Fibroblast of lung (primary cell): Measurements from ENCODE around the gene SMPD2. TPM values are rescaled to one million over a fixed set of nuclear protein-coding genes. Genes with fewer than 3 reads are reported as not detected.

Experiments
- DNase-seq, 2 donors: peaks; one replicate each; pipeline versions ENCODE4 v3.0.0 to v3.0.0-alpha.2; 2010; ENCODE audit warnings: low read depth in 2 of 2
- H2AFZ ChIP-seq: 2 replicates; pipeline ENCODE4 v1.5.1; 2012; ENCODE audit warnings: low read length, control low read depth, inconsistent platforms
- H3K27ac ChIP-seq: 2 replicates; pipeline ENCODE4 v1.5.1; 2011; ENCODE audit warnings: low read length, control low read depth; ENCODE audit not compliant: insufficient read depth
- H3K27me3 ChIP-seq: 2 replicates; pipeline ENCODE4 v1.5.1; 2011; ENCODE audit warnings: mild to moderate bottlenecking, low read length; ENCODE audit not compliant: control insufficient read depth, insufficient read depth
- H3K36me3 ChIP-seq: 2 replicates; pipeline ENCODE4 v1.5.1; 2011; ENCODE audit warnings: low read length; ENCODE audit not compliant: control insufficient read depth, insufficient read depth
- H3K4me1 ChIP-seq: 2 replicates; pipeline ENCODE4 v1.5.1; 2011; ENCODE audit warnings: low read length; ENCODE audit not compliant: control insufficient read depth, insufficient read depth; ENCODE audit errors: extremely low read depth
- H3K4me2 ChIP-seq: 2 replicates; pipeline ENCODE4 v1.5.1; 2011; ENCODE audit warnings: low read length, control low read depth; ENCODE audit not compliant: insufficient read depth; ENCODE audit errors: extremely low read depth
- H3K4me3 ChIP-seq, 4 experiments: fragments of 200-600 bp in 1 of 4; sonication (generic) in 1 of 4; replicated peaks in 1 of 4; 2 replicates each; pipeline ENCODE4 v1.5.1; 2011 to 2016; ENCODE audit warnings: low read length in 4 of 4, low read depth in 3 of 4, mild to moderate bottlenecking in 3 of 4, control low read depth in 2 of 4, inconsistent platforms in 1 of 4, mixed read lengths in 1 of 4; ENCODE audit not compliant: insufficient read depth in 1 of 4; ENCODE audit errors: control extremely low read depth in 1 of 4
- H3K79me2 ChIP-seq: 2 replicates; pipeline ENCODE4 v1.5.1; 2012; ENCODE audit warnings: mild to moderate bottlenecking, low read length, inconsistent platforms; ENCODE audit not compliant: control insufficient read depth, insufficient read depth
- H3K9ac ChIP-seq: 2 replicates; pipeline ENCODE4 v1.5.1; 2011; ENCODE audit warnings: mild to moderate bottlenecking, low read length, control low read depth; ENCODE audit not compliant: insufficient read depth
- H3K9me3 ChIP-seq: 2 replicates; pipeline ENCODE4 v1.5.1; 2012; ENCODE audit warnings: low read depth, low read length; ENCODE audit not compliant: control insufficient read depth, insufficient read depth
- H4K20me1 ChIP-seq: 2 replicates; pipeline ENCODE4 v1.5.1; 2011; ENCODE audit warnings: low read length; ENCODE audit not compliant: control insufficient read depth, insufficient read depth; ENCODE audit errors: extremely low read depth
- EZH2 ChIP-seq: IDR thresholded peaks from 2 replicates; pipeline ENCODE4 v1.5.1; 2012; ENCODE audit warnings: low read length, control low read depth, mild to moderate bottlenecking; ENCODE audit errors: missing control alignments
- polyA plus RNA-seq, 2 donors: library from polyadenylated mRNA; depleted of rRNA in 1 of 2; stranded (reverse) in 1 of 2; unstranded in 1 of 2; fragments of >200 nt; gene quantifications; 2 replicates each; pipeline ENCODE4 v1.2.1, GENCODE V29; 2011 to 2012; ENCODE audit warnings: missing spikeins in 1 of 2
- total RNA-seq: library from RNA; depleted of rRNA; stranded (reverse); fragments of >200 nt; gene quantifications from 2 replicates; pipeline ENCODE4 v1.2.1, GENCODE V29; 2014
- TF ChIP-seq, protein P1 (sequence below), 2 donors: IDR thresholded peaks in 1 of 2; conservative IDR thresholded peaks in 1 of 2; 1 replicate in 1 of 2; 2 replicates in 1 of 2; pipeline ENCODE4 v1.5.1; 2011 to 2012; ENCODE audit warnings: low read length in 2 of 2, control low read depth in 1 of 2, inconsistent platforms in 1 of 2, low read depth in 1 of 2, mild to moderate bottlenecking in 1 of 2

SMPD2 gene
- total and polyA plus RNA-seq, 2 donors (not counting 1 experiment from before 2014, with no cell fraction given): 5.5 to 7.9 TPM

DNA sequence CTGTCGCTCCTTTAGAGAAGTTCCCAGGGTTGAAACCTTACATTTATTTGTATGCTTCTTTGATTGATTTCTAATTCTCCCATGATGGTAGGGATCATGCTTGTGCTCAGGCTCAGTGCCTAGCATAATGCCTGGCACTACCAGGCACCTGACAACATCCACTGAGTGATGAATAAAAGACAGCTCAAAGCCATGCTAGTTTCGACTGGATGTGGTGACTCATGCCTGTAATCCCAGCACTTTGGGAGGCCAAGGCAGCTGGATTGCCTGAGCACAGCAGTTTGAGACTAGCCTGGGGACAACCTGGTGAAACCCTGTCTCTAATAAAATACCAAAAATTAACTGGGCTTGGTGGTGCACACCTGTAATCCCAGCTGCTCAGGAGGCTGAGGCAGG lies 46.6 kb upstream of the SMPD2 start:
- Histone ChIP-seq H3K4me1 (no peaks in the 10 kb centered on the region), H3K4me3 (no peak overlapping the region), H3K4me2 (no peak overlapping the region), H2AFZ (no peak overlapping the region), H3K27ac (no peak overlapping the region), H3K36me3 (no peaks in the 10 kb centered on the region), H3K9me3 (no peaks in the 10 kb centered on the region), H3K9ac (no peak overlapping the region), H3K79me2 (no peaks in the 10 kb centered on the region), H4K20me1 (no peaks in the 10 kb centered on the region), H3K27me3 (no peaks in the 10 kb centered on the region)
- DNase-seq: no peak
- TF ChIP-seq, protein P1, sequence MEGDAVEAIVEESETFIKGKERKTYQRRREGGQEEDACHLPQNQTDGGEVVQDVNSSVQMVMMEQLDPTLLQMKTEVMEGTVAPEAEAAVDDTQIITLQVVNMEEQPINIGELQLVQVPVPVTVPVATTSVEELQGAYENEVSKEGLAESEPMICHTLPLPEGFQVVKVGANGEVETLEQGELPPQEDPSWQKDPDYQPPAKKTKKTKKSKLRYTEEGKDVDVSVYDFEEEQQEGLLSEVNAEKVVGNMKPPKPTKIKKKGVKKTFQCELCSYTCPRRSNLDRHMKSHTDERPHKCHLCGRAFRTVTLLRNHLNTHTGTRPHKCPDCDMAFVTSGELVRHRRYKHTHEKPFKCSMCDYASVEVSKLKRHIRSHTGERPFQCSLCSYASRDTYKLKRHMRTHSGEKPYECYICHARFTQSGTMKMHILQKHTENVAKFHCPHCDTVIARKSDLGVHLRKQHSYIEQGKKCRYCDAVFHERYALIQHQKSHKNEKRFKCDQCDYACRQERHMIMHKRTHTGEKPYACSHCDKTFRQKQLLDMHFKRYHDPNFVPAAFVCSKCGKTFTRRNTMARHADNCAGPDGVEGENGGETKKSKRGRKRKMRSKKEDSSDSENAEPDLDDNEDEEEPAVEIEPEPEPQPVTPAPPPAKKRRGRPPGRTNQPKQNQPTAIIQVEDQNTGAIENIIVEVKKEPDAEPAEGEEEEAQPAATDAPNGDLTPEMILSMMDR (conservative IDR thresholded peaks at IDR 0.05 in 1 of 2, IDR thresholded peaks at IDR 0.05 in 1 of 2; ENCODE audit: low read depth in 1 of 2, low read length in 2 of 2): no peak
- no peak for TF ChIP-seq EZH2

DNA sequence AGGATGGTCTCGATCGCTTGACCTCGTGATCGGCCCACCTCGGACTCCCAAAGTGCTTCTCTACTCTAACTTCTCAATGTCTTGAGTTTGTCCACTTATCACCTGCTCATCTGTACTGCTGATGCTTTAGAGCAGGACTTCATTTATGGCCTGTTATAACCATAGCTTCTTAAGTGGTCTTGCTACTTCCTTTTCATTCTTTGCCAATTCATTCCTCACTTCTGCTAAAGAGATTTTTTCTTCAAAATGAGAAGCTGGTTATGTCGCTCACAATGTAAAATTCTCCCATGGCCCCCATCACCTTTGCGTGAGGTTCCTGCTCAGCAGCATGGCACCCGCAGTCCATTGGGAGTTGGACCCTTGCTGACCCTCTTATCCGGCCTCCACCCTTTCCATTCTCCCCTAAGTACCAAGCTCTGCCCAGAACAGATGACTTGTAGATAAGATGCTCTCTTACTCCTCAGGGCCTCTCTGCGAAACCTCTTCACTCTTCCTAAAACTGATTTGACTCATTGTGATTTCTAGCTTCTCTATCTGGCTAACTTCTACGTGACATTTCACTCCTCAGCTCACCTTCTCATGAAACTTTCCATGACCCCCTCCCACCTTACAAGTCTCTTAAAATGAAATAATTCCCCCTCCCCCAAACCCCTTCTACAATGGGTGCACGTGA lies 44.3 kb upstream of the SMPD2 start:
- Histone ChIP-seq H2AFZ (no peak overlapping the region), H3K4me3 (no peak overlapping the region), H3K27ac (no peak overlapping the region), H3K36me3 (no peaks in the 10 kb centered on the region), H3K4me1 (no peaks in the 10 kb centered on the region), H3K9ac (no peak overlapping the region), H4K20me1 (no peaks in the 10 kb centered on the region), H3K79me2 (no peaks in the 10 kb centered on the region), H3K9me3 (no peaks in the 10 kb centered on the region), H3K4me2 (no peak overlapping the region), H3K27me3 (no peaks in the 10 kb centered on the region)
- no peak for DNase-seq
- TF ChIP-seq EZH2: no peak
- TF ChIP-seq, protein P1 (conservative IDR thresholded peaks at IDR 0.05 in 1 of 2, IDR thresholded peaks at IDR 0.05 in 1 of 2; ENCODE audit: low read depth in 1 of 2, low read length in 2 of 2): no peak

DNA sequence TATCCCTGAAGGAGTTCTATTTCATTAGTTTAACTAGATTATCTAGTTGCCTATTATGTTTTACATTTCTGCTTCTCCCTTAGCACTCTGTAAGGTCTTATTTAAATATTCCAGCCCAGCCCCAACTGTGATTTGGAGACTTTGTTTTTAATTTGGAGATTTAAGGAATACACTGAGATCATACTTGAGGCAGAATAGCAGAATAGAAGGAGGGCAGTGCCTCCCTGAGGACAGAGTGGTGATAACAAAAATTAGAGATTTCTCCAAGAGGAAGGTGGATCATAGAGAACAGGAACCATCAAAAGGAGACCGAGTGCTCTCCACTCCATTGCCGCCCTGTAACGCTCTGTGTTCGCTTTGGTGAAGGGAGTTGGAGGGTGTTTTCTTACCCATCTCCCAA lies 43.5 kb upstream of the SMPD2 start:
- TF ChIP-seq, protein P1 (conservative IDR thresholded peaks at IDR 0.05 in 1 of 2, IDR thresholded peaks at IDR 0.05 in 1 of 2; ENCODE audit: low read depth in 1 of 2, low read length in 2 of 2): peak; percentile 50 to 52
- no peak for TF ChIP-seq EZH2
- H2AFZ ChIP-seq: no peak overlapping the region
- peak in 1 of 2 donors; percentile 56 for DNase-seq
- H4K20me1 ChIP-seq: no peaks in the 10 kb centered on the region
- no peak overlapping the region for H3K4me3 ChIP-seq
- H3K79me2 ChIP-seq: no peaks in the 10 kb centered on the region
- no peak overlapping the region for H3K4me2 ChIP-seq
- H3K4me1 ChIP-seq: no peaks in the 10 kb centered on the region
- H3K27me3 ChIP-seq: no peaks in the 10 kb centered on the region
- H3K27ac ChIP-seq: no peak overlapping the region
- no peak overlapping the region for H3K9ac ChIP-seq
- no peaks in the 10 kb centered on the region for H3K36me3 ChIP-seq
- H3K9me3 ChIP-seq: no peaks in the 10 kb centered on the region
